GM21381 (cell line): ENCODE results near the gene PRKACA.

Experiments used
- ATAC-seq: cut with Tn5 transposase; IDR thresholded peaks from one replicate; pipeline ENCODE4 v1.9.1; 2021; ENCODE audit warnings: mild to moderate bottlenecking, moderate library complexity; ENCODE audit not compliant: unreplicated experiment

The PRKACA gene

GRCh38 chr19:14096272-14096992 is 21.1 kb downstream of the PRKACA start:
- ATAC-seq, result no peak

GRCh38 chr19:14094854-14095253 is 22.7 kb downstream of the PRKACA start:
- no peak for ATAC-seq

GRCh38 chr19:14093117-14093823 is 24.3 kb downstream of the PRKACA start:
- ATAC-seq, result no peak

GRCh38 chr19:14091813-14092462 is 25.6 kb downstream of the PRKACA start:
- ATAC-seq, result no peak

- ATAC-seq, result peak; percentile 47
Measured at GRCh38 chr19:14091081-14091812, 26.3 kb downstream of the PRKACA start.

GRCh38 chr19:14090509-14091080 is 27.0 kb downstream of the PRKACA start, which contains the start of gene SAMD1:
SAMD1 (minus strand) TSS chr19:14090751.
- peak; percentile 44 for ATAC-seq

GRCh38 chr19:14089662-14090508 is 27.7 kb downstream of the PRKACA start:
- ATAC-seq, result peak; percentile 31

GRCh38 chr19:14089412-14089661 is 28.2 kb downstream of the PRKACA start:
- ATAC-seq, result no peak

GRCh38 chr19:14088634-14089411 is 28.7 kb downstream of the PRKACA start:
- no peak for ATAC-seq

GRCh38 chr19:14086098-14086497 is 31.5 kb downstream of the PRKACA start:
- ATAC-seq, result no peak

GRCh38 chr19:14085309-14085995 is 32.1 kb downstream of the PRKACA start, which contains the start of gene C19orf67:
C19orf67 (minus strand) TSS chr19:14085783; CDS start chr19:14085627, 156 bp downstream.
- no peak for ATAC-seq

- no peak for ATAC-seq
Measured at GRCh38 chr19:14082675-14082960, 34.9 kb downstream of the PRKACA start.

GRCh38 chr19:14081797-14082674 is 35.5 kb downstream of the PRKACA start:
- ATAC-seq, result peak; percentile 18

GRCh38 chr19:14080887-14081796 is 36.4 kb downstream of the PRKACA start:
- peak; percentile 78 for ATAC-seq

GRCh38 chr19:14078411-14078810 is 39.2 kb downstream of the PRKACA start:
- no peak for ATAC-seq

GRCh38 chr19:14073925-14074838 is 43.4 kb downstream of the PRKACA start:
- ATAC-seq, result peak; percentile 10
